Mesenchymal stem cell (in vitro differentiated cells and primary cell): ENCODE data around the gene ASCL5.

Experiments
- DNase-seq: peaks from one replicate; pipeline ENCODE4 v3.0.0-alpha.2; 2013
- H2AFZ ChIP-seq: one replicate; pipeline ENCODE4 v1.6.1; 2013; ENCODE audit warnings: low read depth, mild to moderate bottlenecking, control low read depth, inconsistent platforms, low read length, moderate library complexity
- H2AK5ac ChIP-seq: 2 replicates; pipeline ENCODE4 v1.6.1; 2013; ENCODE audit warnings: low read length, moderate library complexity, mild to moderate bottlenecking, inconsistent platforms; ENCODE audit not compliant: severe bottlenecking
- H2BK120ac ChIP-seq: one replicate; pipeline ENCODE4 v1.6.1; 2013; ENCODE audit warnings: low read depth, mild to moderate bottlenecking, inconsistent platforms, low read length, moderate library complexity
- H2BK12ac ChIP-seq, 2 experiments: one replicate each; pipeline ENCODE4 v1.6.1; 2013; ENCODE audit warnings: inconsistent platforms in 2 of 2, low read length in 2 of 2, mild to moderate bottlenecking in 2 of 2, moderate library complexity in 2 of 2, control low read depth in 1 of 2
- H2BK15ac ChIP-seq: one replicate; pipeline ENCODE4 v1.6.1; 2013; ENCODE audit warnings: mild to moderate bottlenecking, low read depth, inconsistent platforms; ENCODE audit not compliant: poor library complexity, severe bottlenecking
- H2BK5ac ChIP-seq: 2 replicates; pipeline ENCODE4 v1.6.1; 2013; ENCODE audit warnings: low read depth, mild to moderate bottlenecking, low read length, control low read depth, inconsistent platforms; ENCODE audit not compliant: poor library complexity, severe bottlenecking
- H3K14ac ChIP-seq, 2 experiments: one replicate each; pipeline ENCODE4 v1.6.1; 2013; ENCODE audit warnings: inconsistent platforms in 2 of 2, low read length in 2 of 2, control low read depth in 1 of 2, mild to moderate bottlenecking in 1 of 2, moderate library complexity in 1 of 2
- H3K18ac ChIP-seq, 2 experiments: one replicate each; pipeline ENCODE4 v1.6.1; 2013; ENCODE audit warnings: inconsistent platforms in 2 of 2, low read length in 2 of 2, control low read depth in 1 of 2, low read depth in 1 of 2, mild to moderate bottlenecking in 1 of 2
- H3K23ac ChIP-seq, 2 experiments: one replicate each; pipeline ENCODE4 v1.6.1; 2013; ENCODE audit warnings: inconsistent platforms in 2 of 2, low read length in 2 of 2, mild to moderate bottlenecking in 2 of 2, moderate library complexity in 2 of 2, control low read depth in 1 of 2
- H3K27ac ChIP-seq: 2 replicates; pipeline ENCODE4 v1.5.1; 2013; ENCODE audit warnings: mild to moderate bottlenecking, moderate library complexity, low read length, control low read depth, inconsistent platforms; ENCODE audit not compliant: poor library complexity, severe bottlenecking
- H3K27me3 ChIP-seq, 2 experiments: 2 replicates each; pipeline versions ENCODE4 v1.6.1 to v1.7.0; 2013; ENCODE audit warnings: low read length in 2 of 2, mild to moderate bottlenecking in 2 of 2, moderate library complexity in 2 of 2, control low read depth in 1 of 2, inconsistent platforms in 1 of 2; ENCODE audit not compliant: control insufficient read depth in 1 of 2, insufficient read depth in 1 of 2
- H3K36me3 ChIP-seq, 2 experiments: 2 replicates each; pipeline versions ENCODE4 v1.6.1 to v1.7.0; 2013; ENCODE audit warnings: low read length in 2 of 2, control low read depth in 1 of 2, inconsistent platforms in 1 of 2, low read depth in 1 of 2, mild to moderate bottlenecking in 1 of 2; ENCODE audit not compliant: insufficient read depth in 2 of 2, control insufficient read depth in 1 of 2
- H3K4ac ChIP-seq, 2 experiments: one replicate each; pipeline ENCODE4 v1.6.1; 2013; ENCODE audit warnings: inconsistent platforms in 2 of 2, low read length in 2 of 2, mild to moderate bottlenecking in 2 of 2, moderate library complexity in 2 of 2, control low read depth in 1 of 2, low read depth in 1 of 2
- H3K4me1 ChIP-seq: 2 replicates; pipeline ENCODE4 v1.6.1; 2013; ENCODE audit warnings: low read depth, low read length, control low read depth; ENCODE audit not compliant: control insufficient read depth, insufficient read depth
- H3K4me2 ChIP-seq: 2 replicates; pipeline ENCODE4 v1.6.1; 2013; ENCODE audit warnings: low read length, mild to moderate bottlenecking, inconsistent platforms; ENCODE audit not compliant: poor library complexity, severe bottlenecking
- H3K4me3 ChIP-seq, 2 experiments: 2 replicates each; pipeline versions ENCODE4 v1.5.1 to v1.7.0; 2013; ENCODE audit warnings: low read length in 2 of 2, mild to moderate bottlenecking in 2 of 2, control low read depth in 1 of 2, low read depth in 1 of 2; ENCODE audit not compliant: insufficient read depth in 1 of 2
- H3K79me1 ChIP-seq: replicated peaks from 2 replicates; pipeline ENCODE4 v1.6.1; 2013; ENCODE audit warnings: mild to moderate bottlenecking, control low read depth, low read length, inconsistent platforms; ENCODE audit not compliant: poor library complexity, severe bottlenecking
- H3K9ac ChIP-seq: 2 replicates; pipeline ENCODE4 v1.7.0; 2013; ENCODE audit warnings: mild to moderate bottlenecking, low read length, moderate library complexity
- H3K9me3 ChIP-seq: 2 replicates; pipeline ENCODE4 v1.7.0; 2013; ENCODE audit warnings: mild to moderate bottlenecking, low read length; ENCODE audit not compliant: control insufficient read depth
- H4K8ac ChIP-seq: one replicate; pipeline ENCODE4 v1.6.1; 2013; ENCODE audit warnings: inconsistent platforms, mild to moderate bottlenecking, low read length, moderate library complexity
- H4K91ac ChIP-seq: one replicate; pipeline ENCODE4 v1.6.1; 2013; ENCODE audit warnings: mild to moderate bottlenecking, low read length, inconsistent platforms
- WGBS: methylation state at CpG from one replicate; pipeline ENCODE4 v1.1.7; 2013; ENCODE audit warnings: mixed read lengths; 5-methylcytosine and 5-hydroxymethylcytosine counted together

Gene ASCL5

GRCh38 chr1:201095581-201095980 is 31.4 kb downstream of the ASCL5 start:
- no peaks in the 10 kb centered on the region for H3K36me3 ChIP-seq
- no peaks in the 10 kb centered on the region for H3K4me1 ChIP-seq
- H3K9ac ChIP-seq: no peak overlapping the region
- no peak overlapping the region for H2BK12ac ChIP-seq
- H2AFZ ChIP-seq: no peak overlapping the region
- no peak overlapping the region for H2BK15ac ChIP-seq
- H3K79me1 ChIP-seq: no peaks in the 10 kb centered on the region
- no peaks in the 10 kb centered on the region for H3K9me3 ChIP-seq
- no peak overlapping the region for H3K14ac ChIP-seq
- no peak overlapping the region for H3K23ac ChIP-seq
- no peak overlapping the region for H2BK120ac ChIP-seq
- no peak overlapping the region for H3K4me3 ChIP-seq
- no peak overlapping the region for H4K8ac ChIP-seq
- no peak overlapping the region for H3K18ac ChIP-seq
- no peak overlapping the region for H2BK5ac ChIP-seq
- 68% methylated on average over 2 of the region's 2 CpGs for WGBS
- DNase-seq: no peak
- no peak overlapping the region for H2AK5ac ChIP-seq
- peaks cover 30 to 75% of the 10 kb centered on the region in 2 experiments for H3K27me3 ChIP-seq
- no peak overlapping the region for H3K27ac ChIP-seq
- H3K4ac ChIP-seq: no peak overlapping the region
- H4K91ac ChIP-seq: no peak overlapping the region
- H3K4me2 ChIP-seq: no peak overlapping the region

- Histone ChIP-seq H2AK5ac (no peak overlapping the region), H3K27ac (no peak overlapping the region), H2BK15ac (no peak overlapping the region), H3K27me3 (peaks cover 30 to 68% of the 10 kb centered on the region in 2 experiments), H3K36me3 (no peaks in the 10 kb centered on the region), H3K23ac (no peak overlapping the region), H3K18ac (no peak overlapping the region), H2AFZ (no peak overlapping the region), H4K91ac (no peak overlapping the region), H3K14ac (no peak overlapping the region), H3K4me1 (no peaks in the 10 kb centered on the region), H2BK12ac (no peak overlapping the region), H3K79me1 (no peaks in the 10 kb centered on the region), H3K9me3 (no peaks in the 10 kb centered on the region), H4K8ac (no peak overlapping the region), H3K9ac (no peak overlapping the region), H2BK5ac (no peak overlapping the region), H2BK120ac (no peak overlapping the region), H3K4ac (no peak overlapping the region), H3K4me3 (no peak overlapping the region), H3K4me2 (no peak overlapping the region)
- 94% methylated on average over 2 of the region's 4 CpGs for WGBS
- DNase-seq: no peak
These were observed 32.2 kb downstream of the ASCL5 start for GRCh38 chr1:201094832-201095231.

GRCh38 chr1:201093962-201094361 is 33.0 kb downstream of the ASCL5 start:
- Histone ChIP-seq H3K4me2 (no peak overlapping the region), H3K4me3 (no peak overlapping the region), H3K27me3 (peaks cover 30 to 64% of the 10 kb centered on the region in 2 experiments), H3K4ac (no peak overlapping the region), H3K23ac (no peak overlapping the region), H3K18ac (no peak overlapping the region), H2AK5ac (no peak overlapping the region), H3K36me3 (no peaks in the 10 kb centered on the region), H2BK12ac (no peak overlapping the region), H4K8ac (no peak overlapping the region), H3K4me1 (no peaks in the 10 kb centered on the region), H4K91ac (no peak overlapping the region), H2BK15ac (no peak overlapping the region), H3K9me3 (no peaks in the 10 kb centered on the region), H2AFZ (no peak overlapping the region), H3K9ac (no peak overlapping the region), H3K79me1 (no peaks in the 10 kb centered on the region), H2BK120ac (no peak overlapping the region), H3K27ac (no peak overlapping the region), H2BK5ac (no peak overlapping the region), H3K14ac (no peak overlapping the region)
- 58% methylated on average over 6 of the region's 7 CpGs for WGBS
- DNase-seq: no peak

- Histone ChIP-seq H4K8ac (no peak overlapping the region), H2BK120ac (no peak overlapping the region), H3K4me2 (no peak overlapping the region), H3K36me3 (no peaks in the 10 kb centered on the region), H3K79me1 (no peaks in the 10 kb centered on the region), H3K27me3 (peaks cover 27 to 62% of the 10 kb centered on the region in 2 experiments), H3K9me3 (no peaks in the 10 kb centered on the region), H3K4me3 (no peak overlapping the region), H3K27ac (no peak overlapping the region), H3K9ac (no peak overlapping the region), H4K91ac (no peak overlapping the region), H2AK5ac (no peak overlapping the region), H3K4me1 (no peaks in the 10 kb centered on the region), H3K18ac (no peak overlapping the region), H2BK5ac (no peak overlapping the region), H3K23ac (no peak overlapping the region), H2BK12ac (no peak overlapping the region), H3K4ac (no peak overlapping the region), H2AFZ (no peak overlapping the region), H3K14ac (no peak overlapping the region), H2BK15ac (no peak overlapping the region)
- DNase-seq: no peak
- WGBS: 85% methylated on average over 7 of the region's 7 CpGs
These were observed 33.4 kb downstream of the ASCL5 start for GRCh38 chr1:201093561-201093960.
